Neuronal stem cell (in vitro differentiated cells): ENCODE results near the gene F12.

Experiments
- DNase-seq: peaks from one replicate; pipeline ENCODE4 v3.0.0-alpha.2; 2013; ENCODE audit warnings: low spot score
- H2AFZ ChIP-seq: one replicate; pipeline ENCODE4 v1.6.1; 2013; ENCODE audit warnings: mild to moderate bottlenecking, low read length, inconsistent platforms
- H2AK5ac ChIP-seq: 2 replicates; pipeline ENCODE4 v1.6.1; 2013; ENCODE audit warnings: low read depth, mild to moderate bottlenecking, inconsistent platforms, low read length, moderate library complexity, mixed read lengths
- H2BK120ac ChIP-seq: 2 replicates; pipeline ENCODE4 v1.6.1; 2013; ENCODE audit warnings: low read depth, mild to moderate bottlenecking, inconsistent platforms, low read length, moderate library complexity, mixed read lengths
- H2BK12ac ChIP-seq: one replicate; pipeline ENCODE4 v1.6.1; 2013; ENCODE audit warnings: low read length, inconsistent platforms
- H2BK15ac ChIP-seq: 2 replicates; pipeline ENCODE4 v1.6.1; 2013; ENCODE audit warnings: mild to moderate bottlenecking, low read length, inconsistent platforms, mixed read lengths
- H2BK5ac ChIP-seq: one replicate; pipeline ENCODE4 v1.6.1; 2013; ENCODE audit warnings: inconsistent platforms, mild to moderate bottlenecking, low read length, moderate library complexity
- H3K14ac ChIP-seq: one replicate; pipeline ENCODE4 v1.6.1; 2013; ENCODE audit warnings: low read length, inconsistent platforms
- H3K18ac ChIP-seq: 2 replicates; pipeline ENCODE4 v1.6.1; 2013; ENCODE audit warnings: low read length, inconsistent platforms
- H3K23ac ChIP-seq: 2 replicates; pipeline ENCODE4 v1.6.1; 2013; ENCODE audit warnings: low read depth, mild to moderate bottlenecking, mixed read lengths, low read length, inconsistent platforms; ENCODE audit not compliant: poor library complexity
- H3K27ac ChIP-seq: replicated peaks from 3 replicates; pipeline ENCODE4 v1.5.1; 2013; ENCODE audit warnings: low read length, inconsistent platforms
- H3K27me3 ChIP-seq, 3 experiments: 2 replicates each; pipeline ENCODE4 v1.6.1; 2013; ENCODE audit warnings: low read length in 3 of 3, mild to moderate bottlenecking in 2 of 3, inconsistent platforms in 1 of 3, low read depth in 1 of 3, mixed read lengths in 1 of 3, moderate library complexity in 1 of 3; ENCODE audit not compliant: control insufficient read depth in 3 of 3, insufficient read depth in 3 of 3
- H3K36me3 ChIP-seq, 2 donors: replicated peaks in 1 of 2; 2 replicates each; pipeline ENCODE4 v1.6.1; 2013; ENCODE audit warnings: low read length in 2 of 2; ENCODE audit not compliant: control insufficient read depth in 2 of 2, insufficient read depth in 2 of 2
- H3K4ac ChIP-seq: 2 replicates; pipeline ENCODE4 v1.6.1; 2013; ENCODE audit warnings: inconsistent platforms, mild to moderate bottlenecking, low read length, moderate library complexity
- H3K4me1 ChIP-seq, 2 donors: 1 replicate in 1 of 2; 2 replicates in 1 of 2; pipeline ENCODE4 v1.6.1; 2013; ENCODE audit warnings: low read length in 2 of 2, low read depth in 1 of 2; ENCODE audit not compliant: control insufficient read depth in 2 of 2, insufficient read depth in 1 of 2
- H3K4me2 ChIP-seq: one replicate; pipeline ENCODE4 v1.6.1; 2013; ENCODE audit warnings: mild to moderate bottlenecking, low read length, inconsistent platforms; ENCODE audit not compliant: insufficient read depth, poor library complexity, severe bottlenecking
- H3K4me3 ChIP-seq, 2 donors: 2 replicates each; pipeline ENCODE4 v1.5.1; 2013; ENCODE audit warnings: low read length in 2 of 2, mild to moderate bottlenecking in 2 of 2, inconsistent platforms in 1 of 2, moderate library complexity in 1 of 2
- H3K79me1 ChIP-seq: one replicate; pipeline ENCODE4 v1.6.1; 2013; ENCODE audit warnings: low read depth, mild to moderate bottlenecking, inconsistent platforms, low read length, moderate library complexity
- H3K9ac ChIP-seq: one replicate; pipeline ENCODE4 v1.6.1; 2013; ENCODE audit warnings: mild to moderate bottlenecking, low read depth, low read length, inconsistent platforms; ENCODE audit not compliant: poor library complexity
- H3K9me3 ChIP-seq, 2 donors: replicated peaks in 1 of 2; 2 replicates each; pipeline versions ENCODE3 to v1.6.1; 2013; ENCODE audit warnings: low read length in 2 of 2, mild to moderate bottlenecking in 2 of 2, inconsistent platforms in 1 of 2, low read depth in 1 of 2, mixed read lengths in 1 of 2, moderate library complexity in 1 of 2; ENCODE audit not compliant: control insufficient read depth in 2 of 2, insufficient read depth in 1 of 2
- H4K8ac ChIP-seq: one replicate; pipeline ENCODE4 v1.6.1; 2013; ENCODE audit warnings: low read depth, mild to moderate bottlenecking, inconsistent platforms, low read length, moderate library complexity
- H4K91ac ChIP-seq: one replicate; pipeline ENCODE4 v1.6.1; 2013; ENCODE audit warnings: low read length, low read depth, mild to moderate bottlenecking, inconsistent platforms; ENCODE audit not compliant: poor library complexity
- WGBS, 2 donors: extraction: QIAGEN DNeasy Blood & Tissue Kit; methylation state at CpG; one replicate each; pipeline ENCODE4 v1.1.7; 2013; ENCODE audit warnings: missing lambda C conversion rate in 2 of 2, mixed read lengths in 1 of 2; ENCODE audit not compliant: insufficient read length in 2 of 2, insufficient replicate concordance in 1 of 2; ENCODE audit errors: extremely low coverage in 2 of 2; 5-methylcytosine and 5-hydroxymethylcytosine counted together

The F12 gene

DNA sequence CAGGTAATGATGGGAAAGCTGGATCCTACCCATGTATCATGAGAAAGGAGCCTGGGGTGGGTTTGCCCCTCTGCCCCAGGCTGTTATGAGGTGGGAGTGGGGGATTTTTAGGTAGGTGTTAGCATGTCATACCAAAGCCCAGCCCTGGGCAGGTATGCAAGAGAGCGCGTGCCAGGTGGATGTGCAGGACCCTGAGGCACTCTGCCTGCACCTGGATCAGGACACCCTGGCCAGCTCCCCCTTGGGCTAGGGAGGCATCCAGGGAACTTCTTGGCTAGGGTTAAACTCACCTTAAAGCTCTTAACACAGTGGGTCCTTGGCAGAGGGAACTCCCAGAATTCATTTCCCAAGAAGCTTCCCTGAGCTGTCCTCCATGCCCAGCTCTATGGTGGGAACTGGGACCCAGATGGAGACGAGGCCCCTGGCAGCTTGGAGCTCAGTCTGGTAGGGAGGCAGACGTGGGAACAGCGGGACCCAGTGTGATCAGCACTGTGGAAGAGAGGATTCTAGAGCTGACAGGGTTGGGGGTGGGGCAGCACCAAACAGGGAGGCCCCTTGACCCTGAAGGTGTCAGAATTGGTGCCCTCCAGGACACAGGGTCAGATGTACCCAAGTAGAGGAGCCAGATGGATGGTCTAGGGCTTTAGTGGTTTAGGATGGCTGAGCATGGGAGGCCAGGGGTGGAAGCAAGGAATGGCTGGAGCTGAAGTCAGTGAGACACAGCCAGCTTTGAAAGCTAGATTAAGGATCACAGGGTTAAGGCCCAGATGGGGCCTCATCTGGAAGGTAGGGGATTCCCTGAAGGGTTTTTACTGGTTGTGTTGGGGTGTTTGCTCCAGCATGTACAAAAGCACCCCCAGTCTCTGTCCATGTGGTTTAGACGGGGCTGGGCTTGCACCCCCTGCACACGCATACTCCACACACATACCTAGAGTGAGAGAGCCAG is 35.0 kb upstream of the F12 start:
- Histone ChIP-seq H3K27me3 (no peaks in the 10 kb centered on the region), H3K4me3 (no peak overlapping the region), H3K18ac (peak overlapping the region; percentile 35), H3K4ac (no peak overlapping the region), H4K8ac (no peak overlapping the region), H3K9me3 (no peaks in the 10 kb centered on the region), H2AFZ (no peak overlapping the region), H2AK5ac (peak overlapping the region; percentile 68), H3K79me1 (no peaks in the 10 kb centered on the region), H2BK120ac (no peak overlapping the region), H2BK15ac (no peak overlapping the region), H3K9ac (no peak overlapping the region), H3K4me2 (no peak overlapping the region), H3K27ac (no peak overlapping the region), H2BK12ac (no peak overlapping the region), H2BK5ac (no peak overlapping the region), H3K14ac (no peak overlapping the region), H3K23ac (peak overlapping the region; percentile 83), H3K36me3 (peaks cover 4 to 39% of the 10 kb centered on the region in 2 donors), H4K91ac (no peak overlapping the region), H3K4me1 (peaks cover 21 to 25% of the 10 kb centered on the region in 2 donors)
- no CpG with 5 or more reads among the region's 7 CpGs for WGBS, 2 donors
- DNase-seq, result no peak

DNA sequence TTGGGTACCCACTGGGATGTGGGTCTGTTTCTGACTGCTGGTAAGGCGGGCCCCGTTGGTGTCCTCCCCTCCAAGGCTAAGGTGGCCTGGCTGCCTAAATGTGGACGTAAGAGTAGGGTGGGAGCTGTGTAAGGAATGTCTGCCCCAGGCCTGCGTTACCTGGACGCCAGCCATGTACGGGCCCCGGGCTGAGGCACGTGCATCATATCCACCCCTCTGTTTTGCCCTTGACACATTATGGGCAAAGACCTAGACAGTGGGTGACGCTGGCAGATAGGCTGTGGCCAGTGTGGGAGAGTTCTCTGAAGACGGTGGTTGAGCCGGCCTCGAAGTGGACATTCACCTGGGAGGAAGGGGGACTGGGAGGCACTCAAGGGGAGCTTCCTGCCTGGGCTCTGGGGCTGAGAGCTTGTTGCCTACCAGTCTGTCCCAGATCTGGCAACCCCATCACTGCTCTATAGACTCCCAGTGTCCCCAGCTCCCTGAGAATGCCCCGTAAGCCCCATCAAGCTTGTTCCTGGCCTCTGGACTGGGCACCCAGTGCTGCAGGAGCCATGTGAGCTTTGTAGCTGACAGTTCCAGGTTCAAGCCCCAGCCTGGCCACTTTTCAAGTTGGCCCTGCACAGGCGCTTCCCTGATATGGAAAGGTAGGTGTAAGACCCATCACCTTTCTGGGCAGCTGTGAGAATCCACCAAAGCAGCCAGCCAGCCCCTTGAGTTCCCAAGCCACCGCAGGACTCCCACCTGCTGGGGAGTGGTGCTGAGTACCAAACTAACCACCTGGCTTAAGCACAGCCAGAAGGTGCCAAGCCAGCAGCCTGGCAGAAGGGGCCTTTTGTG is 34.0 kb upstream of the F12 start:
- no peak overlapping the region for H3K27ac ChIP-seq
- no peak overlapping the region for H3K9ac ChIP-seq
- H2AFZ ChIP-seq, result no peak overlapping the region
- no peak for DNase-seq
- H4K91ac ChIP-seq, result no peak overlapping the region
- H2BK120ac ChIP-seq, result no peak overlapping the region
- H3K4ac ChIP-seq, result no peak overlapping the region
- H3K27me3 ChIP-seq, result no peaks in the 10 kb centered on the region
- H2BK12ac ChIP-seq, result no peak overlapping the region
- peaks cover 18 to 19% of the 10 kb centered on the region in 2 donors for H3K4me1 ChIP-seq
- peak overlapping the region; percentile 17 for H3K23ac ChIP-seq
- H3K18ac ChIP-seq, result peak overlapping the region; percentile 7
- WGBS, 2 donors, result no CpG with 5 or more reads among the region's 15 CpGs
- H2BK5ac ChIP-seq, result no peak overlapping the region
- no peak overlapping the region for H3K4me2 ChIP-seq
- no peak overlapping the region for H2BK15ac ChIP-seq
- peaks cover 1% of the 10 kb centered on the region for H3K79me1 ChIP-seq
- no peak overlapping the region for H2AK5ac ChIP-seq
- H3K14ac ChIP-seq, result no peak overlapping the region
- H4K8ac ChIP-seq, result no peak overlapping the region
- H3K9me3 ChIP-seq, result no peaks in the 10 kb centered on the region
- peaks cover 6 to 46% of the 10 kb centered on the region in 2 donors for H3K36me3 ChIP-seq
- H3K4me3 ChIP-seq, result no peak overlapping the region

DNA sequence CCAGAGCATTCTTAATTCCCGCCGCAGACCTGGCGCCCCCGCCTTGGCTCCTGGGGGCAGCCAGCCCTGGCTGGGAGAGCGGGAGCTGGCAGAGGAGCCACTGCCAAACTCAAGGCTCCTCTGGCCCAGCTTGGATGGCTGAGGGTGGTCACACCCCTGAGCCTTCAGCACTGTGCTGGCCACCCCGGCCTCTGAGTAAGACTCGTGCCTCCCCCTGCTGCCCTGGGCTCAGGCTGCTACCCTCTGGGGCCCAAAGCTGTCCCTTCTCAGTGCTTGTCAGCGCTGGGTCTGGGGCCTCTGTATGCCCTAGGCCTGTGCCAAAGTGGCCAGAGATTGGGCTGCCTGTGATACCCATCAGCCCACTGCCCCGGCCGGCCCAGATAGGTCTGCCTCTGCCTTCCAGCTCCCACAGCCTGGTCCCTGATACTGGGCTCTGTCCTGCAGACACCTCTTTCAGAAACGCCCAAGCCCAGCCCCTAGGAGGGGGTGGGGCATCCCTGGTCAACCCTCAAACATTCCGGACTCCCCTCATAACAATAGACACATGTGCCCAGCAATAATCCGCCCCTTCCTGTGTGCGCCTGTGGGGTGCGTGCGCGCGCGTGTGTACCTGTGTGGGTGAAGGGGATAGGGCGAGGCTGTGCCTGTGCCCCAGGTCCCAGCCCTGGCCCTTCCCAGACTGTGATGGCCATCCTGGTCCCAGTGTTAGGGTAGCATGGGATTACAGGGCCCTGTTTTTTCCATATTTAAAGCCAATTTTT is 32.9 kb upstream of the F12 start:
- Histone ChIP-seq H3K9me3 (no peaks in the 10 kb centered on the region), H2AK5ac (peak overlapping the region; percentile 48), H2BK5ac (no peak overlapping the region), H3K4me1 (peaks cover 9 to 14% of the 10 kb centered on the region in 2 donors), H3K4me3 (no peak overlapping the region), H3K9ac (peak overlapping the region; percentile 3), H2BK120ac (no peak overlapping the region), H2BK12ac (peak overlapping the region; percentile 79), H2BK15ac (no peak overlapping the region), H3K36me3 (peaks cover 12 to 55% of the 10 kb centered on the region in 2 donors), H3K27me3 (no peaks in the 10 kb centered on the region), H3K4ac (no peak overlapping the region), H2AFZ (no peak overlapping the region), H4K8ac (no peak overlapping the region), H3K18ac (peak overlapping the region; percentile 53), H3K23ac (peak overlapping the region; percentile 44), H3K14ac (peak overlapping the region; percentile 15), H3K4me2 (no peak overlapping the region), H3K27ac (no peak overlapping the region), H3K79me1 (peaks cover 2% of the 10 kb centered on the region), H4K91ac (no peak overlapping the region)
- no CpG with 5 or more reads among the region's 20 CpGs for WGBS, 2 donors
- DNase-seq, result no peak
